ENCODE data around the gene PXT1. TPM values are rescaled to one million over a fixed set of nuclear protein-coding genes. Genes with fewer than 3 reads are reported as not detected.

Gene PXT1
- 0.08 and 0.12 TPM in 2 replicates for total RNA-seq (ENCODE audit: low replicate concordance)

GRCh38 chr6:36442671-36443470 lies at the start of gene PXT1, which contains the start of gene KCTD20:
TSS of gene PXT1 (minus strand) at chr6:36442854. CDS start at chr6:36426082, 16,772 bp downstream.
TSS of gene KCTD20 (plus strand) at chr6:36443000. CDS start at chr6:36470098, 27,098 bp downstream.

GRCh38 chr6:36387440-36388303 lies 55.0 kb downstream of the PXT1 start, which contains the start of gene ETV7:
TSS of gene ETV7 (minus strand) at chr6:36387669. CDS start at chr6:36387541, 128 bp downstream.

Other genes with a start within 250 kb of the PXT1 start
- gene BRPF3, start 246.1 kb downstream of the PXT1 start, total RNA-seq (ENCODE audit: low replicate concordance), result 9.2 and 12.5 TPM in 2 replicates
- 0.15 TPM in 1 of 2 replicates, not detected in the other for gene PNPLA1, start 172.8 kb downstream of the PXT1 start, total RNA-seq (ENCODE audit: low replicate concordance)
- gene BNIP5, start 106.0 kb downstream of the PXT1 start, total RNA-seq (ENCODE audit: low replicate concordance), result not detected in 2 replicates
- gene ETV7, start 55.2 kb downstream of the PXT1 start, total RNA-seq (ENCODE audit: low replicate concordance), result 0.75 and 2.8 TPM in 2 replicates
- gene KCTD20, start 146 bp upstream of the PXT1 start, total RNA-seq (ENCODE audit: low replicate concordance), result 64.6 and 84.5 TPM in 2 replicates
- gene STK38, start 104.6 kb upstream of the PXT1 start, total RNA-seq (ENCODE audit: low replicate concordance), result 11.9 and 16.0 TPM in 2 replicates
- gene SRSF3, start 151.5 kb upstream of the PXT1 start, total RNA-seq (ENCODE audit: low replicate concordance), result 116 and 166 TPM in 2 replicates
- 268 and 362 TPM in 2 replicates for gene CDKN1A, start 235.9 kb upstream of the PXT1 start, total RNA-seq (ENCODE audit: low replicate concordance)